GM12872 (cell line): ENCODE data around the gene FSIP1.

Source experiments
- TF ChIP-seq, protein P1 (sequence below): IDR thresholded peaks from 3 replicates; pipeline ENCODE4 v1.5.1; 2011; ENCODE audit warnings: low read depth, mild to moderate bottlenecking, low read length, moderate library complexity; ENCODE audit not compliant: insufficient read depth

The FSIP1 gene

GRCh38 chr15:39618063-39618823, 164.4 kb downstream of the FSIP1 start:
- TF ChIP-seq, protein P1, sequence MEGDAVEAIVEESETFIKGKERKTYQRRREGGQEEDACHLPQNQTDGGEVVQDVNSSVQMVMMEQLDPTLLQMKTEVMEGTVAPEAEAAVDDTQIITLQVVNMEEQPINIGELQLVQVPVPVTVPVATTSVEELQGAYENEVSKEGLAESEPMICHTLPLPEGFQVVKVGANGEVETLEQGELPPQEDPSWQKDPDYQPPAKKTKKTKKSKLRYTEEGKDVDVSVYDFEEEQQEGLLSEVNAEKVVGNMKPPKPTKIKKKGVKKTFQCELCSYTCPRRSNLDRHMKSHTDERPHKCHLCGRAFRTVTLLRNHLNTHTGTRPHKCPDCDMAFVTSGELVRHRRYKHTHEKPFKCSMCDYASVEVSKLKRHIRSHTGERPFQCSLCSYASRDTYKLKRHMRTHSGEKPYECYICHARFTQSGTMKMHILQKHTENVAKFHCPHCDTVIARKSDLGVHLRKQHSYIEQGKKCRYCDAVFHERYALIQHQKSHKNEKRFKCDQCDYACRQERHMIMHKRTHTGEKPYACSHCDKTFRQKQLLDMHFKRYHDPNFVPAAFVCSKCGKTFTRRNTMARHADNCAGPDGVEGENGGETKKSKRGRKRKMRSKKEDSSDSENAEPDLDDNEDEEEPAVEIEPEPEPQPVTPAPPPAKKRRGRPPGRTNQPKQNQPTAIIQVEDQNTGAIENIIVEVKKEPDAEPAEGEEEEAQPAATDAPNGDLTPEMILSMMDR: no peak

- TF ChIP-seq, protein P1: no peak
Measured at GRCh38 chr15:39616731-39617455, 165.7 kb downstream of the FSIP1 start.

GRCh38 chr15:39613861-39614260, 168.8 kb downstream of the FSIP1 start:
- TF ChIP-seq, protein P1: no peak

DNA sequence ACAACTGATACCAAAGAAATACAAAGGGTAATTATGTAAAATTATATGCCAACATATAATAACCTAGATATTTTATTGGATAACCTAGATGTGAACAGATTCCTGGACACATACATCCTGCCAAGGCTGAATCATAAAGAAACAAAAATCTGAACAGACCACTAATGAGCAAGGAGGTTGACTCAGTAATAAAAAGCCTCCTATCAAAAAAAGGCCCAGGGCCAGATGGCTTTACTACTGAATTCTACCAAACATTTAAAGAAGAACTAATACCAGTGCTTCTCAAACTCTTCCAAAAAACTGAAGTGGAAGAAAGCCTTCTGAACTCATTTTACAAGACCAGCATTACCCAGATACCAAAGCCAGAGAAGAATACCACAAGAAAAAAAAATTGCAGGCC, 169.4 kb downstream of the FSIP1 start:
- TF ChIP-seq, protein P1: no peak

DNA sequence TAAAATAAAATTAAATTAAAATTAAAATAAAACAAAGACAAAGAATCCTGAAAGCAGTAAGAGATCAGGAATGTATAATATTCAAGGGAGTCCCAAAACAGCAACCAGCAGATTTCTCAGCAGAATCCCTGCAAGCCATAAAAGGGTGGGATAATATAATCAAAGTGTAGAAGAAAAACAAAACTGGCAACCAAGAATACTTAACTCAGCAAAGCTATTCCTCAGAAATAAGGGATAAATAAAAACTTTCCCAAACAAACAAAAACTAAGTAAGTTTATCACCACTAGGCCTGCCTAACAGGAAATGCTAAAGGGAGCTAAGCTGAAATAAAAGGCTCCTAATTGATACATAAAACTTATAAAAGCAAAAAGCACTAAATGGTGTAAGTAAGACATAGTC, 172.0 kb downstream of the FSIP1 start:
- TF ChIP-seq, protein P1: no peak

DNA sequence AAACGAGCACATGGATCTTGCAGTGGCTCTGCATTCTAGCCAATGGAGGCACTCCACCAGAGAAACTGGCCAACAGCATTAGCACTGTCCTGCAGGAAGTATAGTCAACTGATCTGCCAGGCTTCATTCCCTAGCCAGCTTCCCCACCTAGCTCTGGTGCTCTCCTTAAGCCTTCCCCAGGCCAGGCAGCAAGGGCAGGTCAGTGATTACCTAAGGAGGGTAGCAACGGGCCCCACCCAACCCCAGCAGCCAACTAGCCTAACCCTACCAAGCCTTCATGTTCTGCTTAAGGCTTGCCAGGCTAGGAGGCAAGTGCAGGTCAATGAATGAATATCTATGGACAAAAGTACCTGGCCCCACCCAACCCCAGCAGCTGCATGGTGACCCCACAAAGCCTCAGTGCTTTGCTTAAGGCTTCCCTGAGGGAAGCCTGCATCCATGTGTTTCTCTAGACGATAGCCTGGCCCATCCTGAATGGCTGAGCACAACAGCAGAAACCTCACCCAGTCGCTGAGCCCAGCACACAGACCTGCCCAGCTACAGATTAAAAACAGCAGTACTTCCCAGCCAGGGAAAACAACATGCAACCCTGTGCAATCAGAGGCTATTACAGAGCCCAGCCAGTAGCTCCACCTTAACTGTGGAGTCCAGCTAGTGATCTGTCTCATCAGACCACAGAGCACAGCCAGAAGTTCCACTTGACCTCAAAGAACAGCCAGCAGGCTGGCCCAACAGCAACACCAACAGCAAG, 173.3 kb downstream of the FSIP1 start:
- TF ChIP-seq, protein P1: no peak
